NCI-H524 treated with DMSO at 0.1 percent for 48 hours (cell line): Measurements from ENCODE around the gene KCNA1.
A peak's percentile ranks its signal among the peaks of the same experiment; 100 is the strongest.
"Not testable (repeated sequence)": the region's sequence is repeated elsewhere in the genome, so short reads cannot be mapped to it uniquely, and the experiment has no call there.

Experiments
- DNase-seq: peaks from one replicate; lab custom pipeline; 2025; lab: John Stamatoyannopoulos, UW

Gene KCNA1

GRCh38 chr12:4909734-4910501 is at the start of gene KCNA1:
KCNA1 (plus strand) TSS chr12:4909905; CDS start chr12:4911379, 1,474 bp downstream.
- DNase-seq, result no peak

DNA sequence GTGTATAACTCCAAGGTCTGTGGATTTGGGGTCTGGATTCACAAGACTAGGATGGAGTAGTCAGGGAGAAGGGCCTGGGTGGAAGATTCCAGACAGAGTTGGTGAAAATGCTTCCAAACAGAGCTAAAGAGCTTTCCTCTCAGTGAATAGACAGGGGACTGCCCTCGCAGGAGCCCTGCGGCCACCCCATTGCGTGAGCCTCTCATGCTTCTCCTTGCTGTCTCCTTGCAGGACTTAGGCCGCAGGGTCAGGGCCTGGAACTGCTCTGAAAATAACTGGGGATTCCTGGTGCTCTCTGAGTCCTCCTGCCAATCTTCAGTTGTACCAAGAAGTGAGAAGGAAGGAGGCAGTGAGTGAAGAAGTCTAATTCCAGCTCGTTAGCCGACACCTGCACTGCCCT is 49.0 kb upstream of the KCNA1 start:
- DNase-seq, result no peak

GRCh38 chr12:4862809-4863208 is 46.9 kb upstream of the KCNA1 start:
- no peak for DNase-seq

GRCh38 chr12:4864575-4864974 is 45.1 kb upstream of the KCNA1 start:
- DNase-seq, result no peak

- DNase-seq, result no peak
These were observed 44.5 kb upstream of the KCNA1 start for GRCh38 chr12:4865246-4865645.

- no peak for DNase-seq
These were observed 43.4 kb upstream of the KCNA1 start for GRCh38 chr12:4866299-4866698.

DNA sequence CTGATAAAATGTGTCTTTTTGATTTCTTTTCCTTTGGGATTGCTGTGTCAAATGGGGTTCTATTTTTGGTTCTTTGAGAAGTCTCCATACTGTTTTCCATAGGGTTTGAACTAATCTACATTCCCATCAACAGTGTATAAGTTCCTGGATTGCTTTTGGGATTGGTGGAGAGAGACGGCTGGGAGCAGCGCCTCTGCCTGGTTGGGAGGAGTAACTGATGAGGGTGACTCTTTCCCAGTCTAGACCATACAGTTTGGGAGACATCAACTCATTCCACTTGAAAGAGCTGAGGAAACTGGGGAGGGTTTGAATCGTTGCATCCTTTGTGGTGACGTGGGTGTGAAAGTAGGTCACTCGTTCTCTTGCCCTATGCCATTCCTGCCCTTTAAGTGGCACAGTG is 42.3 kb upstream of the KCNA1 start:
- DNase-seq, result no peak

DNA sequence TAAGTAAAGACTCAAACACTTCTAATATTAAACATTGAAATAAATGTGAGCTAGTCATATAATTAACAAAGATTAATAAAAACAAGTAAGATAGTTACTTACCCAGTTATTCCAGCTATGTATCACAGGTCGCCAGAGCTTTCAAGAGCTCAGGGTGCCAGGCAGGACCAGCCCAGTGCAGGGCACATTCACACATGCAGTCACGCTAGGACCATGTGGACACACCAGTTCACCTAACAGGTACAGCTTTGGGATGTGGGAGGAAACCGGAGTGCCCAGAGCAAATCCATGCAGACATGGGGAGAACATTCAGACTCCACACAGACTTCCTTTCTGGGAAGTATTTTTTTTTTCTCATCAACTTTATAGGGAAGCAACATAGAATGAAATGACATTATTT is 39.3 kb upstream of the KCNA1 start:
- DNase-seq, result no peak

GRCh38 chr12:4871514-4871913 is 38.2 kb upstream of the KCNA1 start:
- no peak for DNase-seq

GRCh38 chr12:4873947-4874346 is 35.8 kb upstream of the KCNA1 start:
- DNase-seq, result no peak

DNA sequence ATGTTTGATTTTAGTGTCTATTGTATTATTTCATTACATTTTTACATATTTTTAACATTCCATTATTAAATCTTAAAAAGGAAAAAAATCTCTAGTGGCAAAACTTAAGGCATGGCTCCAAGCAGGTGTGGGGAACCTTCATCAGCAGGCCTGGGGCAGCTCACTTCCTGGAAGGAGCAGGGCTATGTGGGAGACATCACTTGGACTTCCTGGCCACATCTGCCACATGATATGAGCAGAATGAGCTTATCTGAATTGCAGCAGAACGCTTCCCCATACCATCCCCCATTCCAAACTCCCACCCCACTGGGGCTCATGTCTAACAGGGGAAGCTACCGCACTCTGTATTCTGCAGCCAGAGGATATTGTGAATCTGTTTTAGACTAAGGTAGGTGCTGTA is 35.0 kb upstream of the KCNA1 start:
- DNase-seq, result no peak

DNA sequence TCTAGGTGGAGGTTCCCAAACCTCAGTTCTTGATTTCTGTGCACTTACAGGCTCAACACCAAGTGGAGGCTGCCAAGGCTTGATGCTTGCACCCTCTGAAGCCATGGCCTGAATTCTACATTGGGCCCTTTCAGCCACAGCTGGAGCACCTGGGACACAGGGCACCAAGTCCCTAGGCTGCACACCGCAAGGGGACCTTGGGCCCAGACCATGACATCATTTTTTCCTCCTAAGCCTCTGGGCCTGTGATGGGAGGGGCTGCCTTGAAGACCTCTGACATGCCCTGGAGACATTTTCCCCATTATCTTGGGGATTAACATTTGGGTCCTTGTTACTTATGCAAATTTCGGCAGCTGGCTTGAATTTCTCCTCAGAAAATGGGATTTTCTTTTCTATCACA is 30.2 kb upstream of the KCNA1 start:
- not testable (repeated sequence) for DNase-seq

DNA sequence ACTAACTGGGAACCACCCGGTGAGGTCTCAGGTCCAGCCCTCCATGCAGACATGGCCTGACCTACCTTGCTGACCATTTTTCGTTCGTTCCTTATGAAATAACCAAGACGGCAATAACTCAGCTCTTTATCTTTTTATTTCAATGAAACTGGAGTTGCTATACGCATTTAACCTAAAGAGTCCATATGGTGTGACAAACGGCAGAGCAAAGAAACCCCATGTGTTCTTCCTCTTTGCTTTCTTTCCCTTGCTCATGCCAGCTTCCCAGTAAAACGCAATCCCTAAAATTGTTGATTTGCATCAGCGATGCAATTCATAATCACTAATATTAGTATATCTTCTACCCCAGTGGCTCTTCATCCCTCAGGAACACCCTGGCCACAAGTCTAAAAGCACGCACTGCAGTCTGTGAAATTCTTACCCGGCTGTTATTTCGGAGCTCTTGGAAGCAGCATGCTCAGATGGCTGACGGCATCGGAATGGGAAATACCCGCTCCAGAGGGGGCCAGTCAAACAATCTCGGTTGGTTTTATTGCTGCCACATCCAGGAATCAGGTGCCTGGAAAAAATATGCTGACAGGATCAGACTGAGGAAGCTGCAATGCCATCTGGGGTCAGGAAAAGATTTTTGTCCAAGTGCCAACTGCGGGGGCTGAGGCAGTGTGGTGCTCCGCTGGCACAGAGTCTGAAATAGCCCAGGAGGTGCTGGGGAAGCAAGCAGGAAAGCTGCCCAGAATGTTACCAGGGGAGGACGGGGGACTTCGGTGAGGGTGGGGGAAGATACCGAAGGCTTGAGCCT is 28.2 kb upstream of the KCNA1 start:
- no peak for DNase-seq

GRCh38 chr12:4891866-4892265 is 17.8 kb upstream of the KCNA1 start:
- DNase-seq, result no peak

- no peak for DNase-seq
These were observed 17.3 kb upstream of the KCNA1 start for GRCh38 chr12:4892418-4892817.

DNA sequence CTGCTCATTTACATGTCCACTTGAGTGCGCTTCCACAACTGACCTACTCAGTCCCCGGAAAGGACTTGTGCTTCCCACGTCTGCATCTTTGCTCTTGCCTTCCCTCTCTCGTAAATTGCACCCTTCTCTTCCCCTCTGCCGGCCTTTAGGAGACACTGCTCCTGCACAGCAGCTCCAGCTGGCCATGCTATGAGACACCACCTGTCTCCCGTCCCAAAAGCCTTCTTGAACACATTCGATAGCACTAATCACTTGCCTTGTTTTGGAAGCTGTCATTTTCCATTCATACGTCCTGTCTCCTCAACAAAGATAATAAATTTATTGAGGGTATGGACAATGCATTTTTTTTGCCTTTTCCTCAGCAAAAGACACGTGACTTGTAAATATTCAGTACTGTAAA is 15.7 kb upstream of the KCNA1 start:
- peak; percentile 27 for DNase-seq

GRCh38 chr12:4899364-4899763 is 10.3 kb upstream of the KCNA1 start:
- DNase-seq, result no peak

GRCh38 chr12:4900327-4900726 is 9.4 kb upstream of the KCNA1 start:
- DNase-seq, result no peak

GRCh38 chr12:4905316-4905715 is 4.4 kb upstream of the KCNA1 start:
- no peak for DNase-seq

GRCh38 chr12:4908684-4909409 is 858 bp upstream of the KCNA1 start:
- peak; percentile 50 for DNase-seq

DNA sequence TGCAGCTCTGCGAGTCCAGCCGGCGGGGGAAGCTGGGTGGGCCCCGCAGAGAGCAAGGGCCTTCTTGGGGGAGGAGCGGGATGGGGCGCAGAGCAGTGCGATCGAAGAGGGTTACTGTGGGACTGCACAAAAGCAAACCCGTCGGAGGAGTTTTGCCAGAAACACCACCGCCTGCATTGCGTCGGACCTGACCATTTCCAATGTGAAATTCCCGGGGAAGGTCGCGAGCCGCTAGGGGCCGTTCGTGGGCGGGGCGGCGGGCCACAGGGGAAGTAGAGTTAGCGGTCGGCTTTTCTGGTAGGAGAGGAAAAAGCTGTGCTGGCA is 333 bp upstream of the KCNA1 start:
- no peak for DNase-seq

GRCh38 chr12:4910502-4911315 is 1.0 kb downstream of the KCNA1 start:
- DNase-seq, result no peak
